SJCRH30 (cell line): Measurements from ENCODE around the gene FNDC11. TPM values are rescaled to one million over a fixed set of nuclear protein-coding genes. Genes with fewer than 3 reads are reported as not detected.
"Not testable (repeated sequence)": the region's sequence is repeated elsewhere in the genome, so short reads cannot be mapped to it uniquely, and the experiment has no call there.

Source experiments
- DNase-seq, 2 experiments: peaks; one replicate each; pipeline ENCODE4 v3.0.0-alpha.2; 2015 to 2020
- H3K27ac ChIP-seq: fragments of 250-450 bp; sonication (Bioruptor Pico); 2 replicates; pipeline ENCODE4 v1.5.1; 2020; ENCODE audit warnings: mild to moderate bottlenecking, moderate library complexity
- H3K27me3 ChIP-seq: fragments of 250-450 bp; sonication (Bioruptor Pico); 2 replicates; pipeline ENCODE4 v1.5.1; 2020; ENCODE audit warnings: mild to moderate bottlenecking, moderate library complexity
- H3K36me3 ChIP-seq: fragments of 250-450 bp; sonication (Bioruptor Pico); 2 replicates; pipeline ENCODE4 v1.5.1; 2020; ENCODE audit warnings: mild to moderate bottlenecking, moderate library complexity
- H3K4me1 ChIP-seq: fragments of 250-450 bp; sonication (Bioruptor Pico); 2 replicates; pipeline ENCODE4 v1.5.1; 2020; ENCODE audit warnings: mild to moderate bottlenecking, moderate library complexity
- H3K4me3 ChIP-seq: fragments of 250-450 bp; sonication (Bioruptor Pico); 2 replicates; pipeline ENCODE4 v1.5.1; 2020; ENCODE audit warnings: mild to moderate bottlenecking, moderate library complexity
- H3K9me3 ChIP-seq: fragments of 250-450 bp; sonication (Bioruptor Pico); replicated peaks from 2 replicates; pipeline ENCODE4 v1.5.1; 2020; ENCODE audit warnings: mild to moderate bottlenecking, moderate library complexity
- total RNA-seq: library from RNA; depleted of rRNA; stranded (reverse); fragments of >200 nt; shearing (Covaris generic); gene quantifications from 2 replicates; pipeline ENCODE4 v1.2.3, GENCODE V29; 2014; rRNA removed

FNDC11 gene
- total RNA-seq, 1 experiment from 2014 or later = 0.02 TPM

GRCh38 chr20:63592661-63593060, 38.7 kb downstream of the FNDC11 start:
- Histone ChIP-seq H3K27ac (no peak overlapping the region), H3K36me3 (peaks cover 5% of the 10 kb centered on the region; the same call in 1 of the 2 replicates)
- no peak for DNase-seq

GRCh38 chr20:63594043-63594561, 40.1 kb downstream of the FNDC11 start:
- DNase-seq = no peak
- Histone ChIP-seq H3K9me3 (no peaks in the 10 kb centered on the region), H3K4me3 (no peak overlapping the region), H3K27ac (no peak overlapping the region), H3K36me3 (peaks cover 5% of the 10 kb centered on the region; the same call in 1 of the 2 replicates), H3K27me3 (no peaks in the 10 kb centered on the region), H3K4me1 (no peaks in the 10 kb centered on the region)

More at GRCh38 chr20:63592661-63593060, 38.7 kb downstream of the FNDC11 start:
- Histone ChIP-seq H3K4me3 (no peak overlapping the region), H3K27me3 (no peaks in the 10 kb centered on the region), H3K4me1 (peaks cover 6% of the 10 kb centered on the region), H3K9me3 (no peaks in the 10 kb centered on the region)

- H3K4me3 ChIP-seq = no peak overlapping the region
- peaks cover 8% of the 10 kb centered on the region; the same call in 1 of the 2 replicates for H3K36me3 ChIP-seq
- no peak overlapping the region for H3K27ac ChIP-seq
- no peaks in the 10 kb centered on the region for H3K4me1 ChIP-seq
- no peak for DNase-seq
- no peaks in the 10 kb centered on the region for H3K27me3 ChIP-seq
- H3K9me3 ChIP-seq = no peaks in the 10 kb centered on the region
These were observed 41.6 kb downstream of the FNDC11 start for GRCh38 chr20:63595416-63596127.

- Histone ChIP-seq H3K27ac (no peak overlapping the region), H3K9me3 (no peaks in the 10 kb centered on the region), H3K27me3 (no peaks in the 10 kb centered on the region), H3K4me3 (no peak overlapping the region), H3K4me1 (no peaks in the 10 kb centered on the region), H3K36me3 (peaks cover 16% of the 10 kb centered on the region)
- no peak for DNase-seq
These were observed 42.5 kb downstream of the FNDC11 start for GRCh38 chr20:63596423-63596822.

GRCh38 chr20:63597651-63598478, 43.9 kb downstream of the FNDC11 start:
- Histone ChIP-seq H3K27me3 (no peaks in the 10 kb centered on the region), H3K36me3 (peaks cover 27% of the 10 kb centered on the region), H3K9me3 (no peaks in the 10 kb centered on the region), H3K27ac (no peak overlapping the region), H3K4me3 (no peak overlapping the region), H3K4me1 (no peaks in the 10 kb centered on the region)
- no peak for DNase-seq

- no peak for DNase-seq
- Histone ChIP-seq H3K27me3 (no peaks in the 10 kb centered on the region), H3K9me3 (no peaks in the 10 kb centered on the region), H3K27ac (no peak overlapping the region), H3K4me3 (no peak overlapping the region), H3K4me1 (no peaks in the 10 kb centered on the region), H3K36me3 (peaks cover 33% of the 10 kb centered on the region)
These were observed 44.8 kb downstream of the FNDC11 start for GRCh38 chr20:63598479-63599395.

GRCh38 chr20:63599396-63600050, 45.6 kb downstream of the FNDC11 start:
- H3K27ac ChIP-seq = no peak overlapping the region
- H3K36me3 ChIP-seq = peaks cover 36% of the 10 kb centered on the region
- H3K27me3 ChIP-seq = no peaks in the 10 kb centered on the region
- H3K9me3 ChIP-seq = no peaks in the 10 kb centered on the region
- no peaks in the 10 kb centered on the region for H3K4me1 ChIP-seq
- H3K4me3 ChIP-seq = no peak overlapping the region
- no peak for DNase-seq

GRCh38 chr20:63601679-63602078, 47.7 kb downstream of the FNDC11 start:
- H3K4me1 ChIP-seq, H3K27ac ChIP-seq, DNase-seq, H3K27me3 ChIP-seq, H3K9me3 ChIP-seq, H3K4me3 ChIP-seq: not testable (repeated sequence)
- H3K36me3 ChIP-seq = peaks cover 34% of the 10 kb centered on the region

- no peak for DNase-seq
- H3K4me3 ChIP-seq = no peak overlapping the region
- H3K27me3 ChIP-seq = no peaks in the 10 kb centered on the region
- H3K9me3 ChIP-seq = no peaks in the 10 kb centered on the region
- H3K4me1 ChIP-seq = no peaks in the 10 kb centered on the region
- H3K27ac ChIP-seq = no peak overlapping the region
- peaks cover 33% of the 10 kb centered on the region for H3K36me3 ChIP-seq
These were observed 48.4 kb downstream of the FNDC11 start for GRCh38 chr20:63602321-63602720.

Other genes starting within 250 kb of the FNDC11 start
- 0.06 TPM in 1 of 2 replicates, not detected in the other for gene CHRNA4, start 192.8 kb upstream of the FNDC11 start, total RNA-seq
- gene KCNQ2, start 81.5 kb upstream of the FNDC11 start, total RNA-seq = not detected in 2 replicates
- gene EEF1A2, start 55.1 kb upstream of the FNDC11 start, total RNA-seq = 0.76 and 1.4 TPM in 2 replicates
- 149 and 171 TPM in 2 replicates for gene PPDPF, start 33.4 kb upstream of the FNDC11 start, total RNA-seq
- 1.4 TPM in 2 replicates for gene PTK6, start 16.8 kb upstream of the FNDC11 start, total RNA-seq
- not detected in 2 replicates for gene SRMS, start 6.4 kb upstream of the FNDC11 start, total RNA-seq
- gene HELZ2, start 20.1 kb downstream of the FNDC11 start, total RNA-seq = 4.6 and 5.7 TPM in 2 replicates
- gene GMEB2, start 72.9 kb downstream of the FNDC11 start, total RNA-seq = 19.5 and 20.2 TPM in 2 replicates
- 36.6 and 38.0 TPM in 2 replicates for gene STMN3, start 99.3 kb downstream of the FNDC11 start, total RNA-seq
- 16.7 and 25.6 TPM in 2 replicates for gene RTEL1, start 104.2 kb downstream of the FNDC11 start, total RNA-seq
- gene TNFRSF6B, start 142.5 kb downstream of the FNDC11 start, total RNA-seq = 1.3 and 1.7 TPM in 2 replicates
- gene ARFRP1, start 153.8 kb downstream of the FNDC11 start, total RNA-seq = 39.3 and 44.5 TPM in 2 replicates
- 24.9 and 26.2 TPM in 2 replicates for gene ZGPAT, start 153.9 kb downstream of the FNDC11 start, total RNA-seq
- 4.5 and 10.0 TPM in 2 replicates for gene LIME1, start 182.5 kb downstream of the FNDC11 start, total RNA-seq
- gene SLC2A4RG, start 185.6 kb downstream of the FNDC11 start, total RNA-seq = 52.8 and 64.7 TPM in 2 replicates